Endometrial microvascular endothelial cells (primary cell): Measurements from ENCODE around the gene TRPC4AP. TPM values are rescaled to one million over a fixed set of nuclear protein-coding genes. Genes with fewer than 3 reads are reported as not detected.

Source experiments
- in situ Hi-C: cut with HindIII; loops from 2 replicates; pipeline ENCODE4 v1.10.0; 2017; ENCODE audit warnings: low sequenced_read_pairs, low pct_unique_long_range_greater_than_20kb; ENCODE audit errors: inconsistent ontology term
- total RNA-seq: library from RNA; depleted of rRNA; stranded (reverse); fragments of >200 nt; gene quantifications from one replicate; pipeline ENCODE4 v1.2.3, GENCODE V29; 2015; ENCODE audit errors: inconsistent ontology term

The TRPC4AP gene
- total RNA-seq, 1 donor from 2014 or later = 92.9 TPM

DNA sequence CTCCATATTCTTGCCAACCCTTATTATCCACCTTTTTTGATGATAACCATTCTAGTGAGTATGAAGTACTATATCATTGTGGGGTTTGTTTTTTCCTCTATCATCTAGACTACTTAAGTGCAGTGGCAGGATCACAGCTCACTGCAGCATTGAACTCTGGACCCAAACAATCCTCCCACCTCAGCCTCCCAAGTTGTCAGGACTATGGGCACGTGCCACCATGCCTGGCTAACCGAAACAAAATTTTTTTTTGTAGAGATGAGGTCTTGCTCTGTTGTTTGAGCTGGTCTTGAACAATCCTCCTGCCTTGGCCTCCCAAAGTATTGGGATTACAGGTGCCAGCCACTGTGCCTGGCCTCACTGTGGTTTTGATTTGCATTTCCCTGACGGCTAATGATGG lies 67.5 kb downstream of the TRPC4AP start:
- in situ Hi-C loops = no loop called here

DNA sequence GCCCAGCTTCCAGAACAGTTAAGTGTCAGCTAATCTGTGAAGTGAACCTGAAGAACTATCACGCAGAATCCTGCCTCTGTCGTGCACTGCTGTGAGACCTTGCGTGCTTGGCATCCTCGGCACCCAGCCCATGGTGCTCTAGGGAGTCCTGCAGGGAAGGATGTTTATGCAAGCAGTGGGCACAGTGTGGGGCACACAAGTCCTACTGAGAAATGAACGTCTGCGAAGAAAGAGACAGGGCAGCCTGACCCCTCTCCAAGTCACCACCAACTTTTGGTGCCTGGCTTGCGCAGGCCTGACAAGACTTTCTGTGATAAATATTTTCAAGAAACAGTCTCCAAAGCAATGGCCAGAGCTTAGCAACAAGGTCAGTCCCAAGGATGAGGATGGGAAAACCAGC lies 69.0 kb downstream of the TRPC4AP start:
- in situ Hi-C loops = no loop called here

DNA sequence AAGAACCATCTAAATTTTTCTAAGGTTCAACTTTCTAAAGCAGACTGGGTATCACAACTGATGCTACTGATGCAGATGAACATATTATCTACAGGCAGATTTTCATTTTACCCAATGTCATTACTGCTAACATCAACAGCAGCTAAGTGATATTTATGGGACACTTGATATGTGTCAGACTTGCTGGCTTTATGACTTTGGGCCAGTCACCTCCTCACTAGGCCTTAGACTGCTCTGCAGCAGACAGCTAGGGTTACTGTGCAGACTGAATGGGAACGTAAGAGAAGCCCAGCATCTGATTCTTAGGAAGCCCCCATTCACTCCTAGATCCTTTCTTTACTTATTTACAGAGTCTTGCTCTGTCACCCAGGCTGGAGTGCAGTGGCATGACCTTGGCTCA lies 70.8 kb downstream of the TRPC4AP start:
- in situ Hi-C loops = no loop called here

DNA sequence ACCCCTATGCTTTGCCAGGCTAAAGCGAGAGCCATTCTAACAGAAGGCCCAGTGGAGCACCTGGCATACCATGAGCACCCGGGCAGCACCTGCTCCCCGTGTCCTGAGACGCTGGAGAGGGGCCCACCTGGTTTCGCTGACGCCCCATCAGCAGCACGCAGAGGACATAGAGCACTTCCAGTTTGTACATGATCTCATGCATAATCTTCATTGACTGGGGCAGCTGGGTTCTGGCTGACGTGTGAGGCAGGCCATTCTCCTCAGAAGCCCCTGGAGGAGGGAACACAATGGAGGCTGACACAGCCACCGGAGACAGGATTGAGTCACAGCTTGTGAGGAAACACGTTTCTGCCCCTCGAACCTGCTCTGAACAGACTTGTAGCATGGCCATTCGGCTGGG lies 71.5 kb downstream of the TRPC4AP start:
- in situ Hi-C loops = no loop called here

DNA sequence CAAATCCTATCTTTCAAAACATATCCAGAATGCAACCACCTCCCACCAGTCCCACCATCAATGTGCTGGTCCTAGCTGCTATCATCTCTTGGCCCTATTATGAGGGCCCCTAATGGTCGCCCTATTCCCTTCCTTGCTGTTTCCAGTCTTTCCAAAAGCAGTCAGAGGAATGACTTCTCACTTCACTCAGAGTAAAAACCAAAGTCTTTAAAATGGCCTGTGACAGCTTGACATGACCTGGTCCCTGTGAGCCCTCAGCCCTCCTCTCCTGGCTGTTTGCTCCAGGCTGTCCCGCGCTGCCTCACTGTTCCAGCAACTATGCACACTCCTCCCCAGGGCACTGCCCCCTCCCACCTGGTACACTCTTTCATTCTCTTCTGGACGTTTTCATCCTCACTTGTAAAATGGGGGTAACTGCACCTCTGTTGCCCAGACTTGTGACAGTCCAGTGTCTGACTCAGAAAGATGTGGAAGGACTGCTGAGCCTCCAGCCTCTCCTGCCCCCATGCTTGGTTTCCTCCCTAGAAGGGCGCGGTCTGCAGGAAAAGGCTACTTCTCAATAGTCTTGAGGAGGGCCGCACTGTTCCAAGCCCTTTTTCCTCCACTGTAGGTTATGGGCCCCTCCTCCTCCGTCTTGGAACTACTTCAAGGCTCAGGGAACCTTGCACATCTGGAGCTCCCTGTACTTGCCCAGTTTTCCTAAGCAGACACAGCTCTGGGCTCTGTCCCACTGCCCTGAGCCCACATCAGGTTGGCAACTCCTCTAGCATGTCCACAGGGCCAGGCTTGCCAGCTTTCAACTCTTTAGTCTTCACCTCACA lies 72.3 kb downstream of the TRPC4AP start:
- in situ Hi-C loops = no loop called here

DNA sequence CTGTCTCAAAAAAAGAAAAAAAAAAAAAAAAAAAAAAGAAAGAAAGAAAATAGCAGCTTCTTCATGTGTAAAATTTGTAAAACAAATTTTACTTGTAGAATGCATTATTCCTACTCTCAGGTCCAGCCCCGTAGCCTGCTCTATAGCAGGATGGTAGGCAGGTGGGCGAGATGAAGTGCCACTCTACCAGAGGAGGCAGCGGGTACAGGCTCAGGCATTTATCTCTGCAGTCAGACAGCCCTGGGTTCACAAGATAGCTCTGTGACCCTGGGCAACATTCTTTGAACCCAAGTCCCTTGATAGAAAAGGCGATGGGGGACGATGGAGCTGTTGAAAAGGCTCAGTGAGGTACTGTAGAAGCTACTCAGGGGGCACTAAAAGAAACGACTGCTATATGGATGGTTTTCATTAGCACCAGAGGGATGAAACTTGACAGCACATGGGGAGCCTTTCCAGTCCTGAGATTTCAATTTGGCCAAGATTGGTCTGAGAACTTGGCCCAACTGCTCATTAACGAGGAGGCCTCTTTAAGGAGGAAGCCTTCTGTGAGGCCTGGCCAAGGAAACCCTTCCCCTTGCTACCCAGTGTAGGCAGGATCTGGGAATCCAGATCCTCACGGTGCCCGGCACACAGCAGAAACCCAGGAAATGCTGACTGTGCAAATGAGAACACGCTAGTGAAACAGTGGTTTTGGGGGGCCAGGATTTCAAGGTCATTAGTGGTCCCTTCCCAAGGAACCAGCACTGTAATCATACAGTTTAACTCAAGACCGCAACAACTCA lies 73.8 kb downstream of the TRPC4AP start:
- in situ Hi-C loops = no loop called here

DNA sequence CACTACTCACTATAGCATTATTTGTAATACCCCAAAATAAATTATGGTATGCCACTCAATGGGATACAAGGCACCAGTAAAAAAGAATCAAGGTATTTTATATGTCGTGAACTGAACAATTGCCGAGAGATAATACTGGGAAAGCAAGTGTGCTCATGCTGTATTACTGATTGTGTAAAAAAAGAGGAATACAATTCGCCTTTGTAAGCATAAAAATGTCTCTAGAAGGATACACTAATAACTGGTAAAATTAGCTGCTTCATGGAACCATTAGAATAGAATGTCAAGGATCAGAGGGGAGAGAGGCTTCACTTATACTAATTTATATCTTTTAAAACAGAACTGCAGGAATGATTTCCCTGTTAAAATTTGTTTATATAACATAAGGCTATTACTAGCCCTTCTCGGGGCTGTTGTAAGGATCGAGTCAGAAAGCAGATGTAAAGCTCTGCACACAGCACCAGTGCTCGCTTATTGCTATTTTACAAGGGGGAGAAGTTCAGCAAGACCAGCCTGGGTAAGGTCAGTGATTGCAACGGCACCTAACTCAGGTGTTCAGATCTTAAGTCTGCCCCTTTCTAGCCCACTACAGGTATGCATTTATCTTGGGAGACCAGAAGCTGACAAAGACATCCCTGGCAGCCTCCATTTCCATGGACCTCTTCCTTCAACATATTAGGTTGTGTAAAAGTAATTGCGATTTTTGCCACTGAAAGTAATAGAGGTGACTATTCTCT lies 75.3 kb downstream of the TRPC4AP start:
- in situ Hi-C loops = no loop called here

DNA sequence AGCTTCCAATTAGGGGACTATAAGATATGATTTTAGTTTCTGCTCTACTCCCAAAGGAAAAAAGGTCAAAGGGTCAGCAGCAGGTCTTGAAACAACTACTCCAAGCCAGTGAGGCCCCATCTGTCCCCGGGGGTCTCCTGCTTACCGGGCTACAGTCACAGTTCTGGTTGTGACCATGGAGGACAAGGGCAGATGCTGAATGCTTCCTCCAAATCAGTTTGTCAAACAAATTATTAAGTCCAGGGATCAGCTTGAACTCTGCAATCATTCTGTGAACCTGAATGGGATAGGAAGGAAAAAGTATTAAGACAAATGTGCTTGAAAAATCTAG lies 76.8 kb downstream of the TRPC4AP start:
- in situ Hi-C loops = no loop called here

DNA sequence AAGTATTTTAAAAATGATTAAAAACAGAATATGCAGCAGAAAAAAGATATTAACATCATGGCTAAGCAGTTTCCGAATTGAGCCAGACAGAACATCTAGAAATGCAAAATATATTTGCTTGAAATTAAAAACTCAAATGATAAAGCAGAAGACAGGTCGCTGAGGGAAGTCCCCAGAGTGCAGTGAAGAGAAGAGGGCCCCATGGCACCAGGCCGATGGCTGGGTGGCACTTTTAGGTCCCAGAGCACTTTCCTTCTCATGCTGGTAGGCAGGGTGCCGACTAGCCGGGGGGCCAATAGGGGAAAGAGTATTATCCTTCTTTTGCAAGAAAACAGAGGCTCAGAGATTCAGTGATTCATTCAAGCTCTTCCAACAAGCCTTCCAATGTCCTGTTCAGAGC lies 78.1 kb downstream of the TRPC4AP start:
- in situ Hi-C loops = no loop called here

DNA sequence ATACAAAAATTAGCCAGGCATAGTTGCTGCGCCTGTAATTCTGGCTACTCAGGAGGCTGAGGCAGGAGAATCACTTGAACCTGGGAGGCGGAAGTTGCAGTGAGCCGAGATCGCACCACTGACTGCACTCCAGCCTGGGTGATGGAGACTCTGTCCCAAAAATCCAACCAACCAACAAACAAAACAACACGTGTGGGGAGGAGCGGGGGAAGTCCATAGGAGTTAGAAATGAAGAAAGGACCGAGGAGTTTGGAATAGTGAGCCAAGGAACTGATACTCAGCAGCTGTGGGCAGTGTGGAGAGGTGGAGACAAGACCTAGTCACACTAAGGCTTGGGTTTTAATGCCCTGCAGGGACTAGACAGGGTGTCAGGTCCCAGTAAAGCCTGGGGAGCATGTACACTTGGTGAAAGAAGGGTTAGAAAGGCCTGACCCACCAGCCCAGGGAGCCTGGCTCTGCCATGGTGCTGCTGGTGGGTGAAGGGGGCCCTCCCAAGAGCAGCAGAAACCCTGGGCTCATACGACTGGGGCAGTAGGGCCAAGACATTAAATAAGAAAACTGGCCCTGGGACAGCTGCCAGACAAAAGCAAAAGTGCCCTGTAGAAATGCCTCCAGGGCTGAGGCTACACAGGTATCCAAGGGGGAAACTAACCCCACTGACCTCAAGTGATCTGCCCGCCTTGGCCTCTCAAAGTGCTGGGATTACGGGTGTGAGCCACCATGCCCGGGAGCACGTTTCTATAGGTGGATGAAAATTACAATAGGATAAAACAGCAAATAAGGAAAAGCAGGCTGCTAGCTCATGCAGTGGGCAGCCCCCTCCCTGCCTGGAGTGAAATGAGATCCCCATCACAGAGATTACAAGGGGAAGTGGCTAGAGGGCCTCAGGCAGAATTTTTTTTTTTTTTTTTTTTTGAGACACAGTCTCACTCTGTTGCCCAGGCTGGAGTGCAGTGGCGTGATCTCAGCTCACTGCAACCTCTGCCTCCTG lies 78.9 kb downstream of the TRPC4AP start:
- in situ Hi-C loops = no loop called here

DNA sequence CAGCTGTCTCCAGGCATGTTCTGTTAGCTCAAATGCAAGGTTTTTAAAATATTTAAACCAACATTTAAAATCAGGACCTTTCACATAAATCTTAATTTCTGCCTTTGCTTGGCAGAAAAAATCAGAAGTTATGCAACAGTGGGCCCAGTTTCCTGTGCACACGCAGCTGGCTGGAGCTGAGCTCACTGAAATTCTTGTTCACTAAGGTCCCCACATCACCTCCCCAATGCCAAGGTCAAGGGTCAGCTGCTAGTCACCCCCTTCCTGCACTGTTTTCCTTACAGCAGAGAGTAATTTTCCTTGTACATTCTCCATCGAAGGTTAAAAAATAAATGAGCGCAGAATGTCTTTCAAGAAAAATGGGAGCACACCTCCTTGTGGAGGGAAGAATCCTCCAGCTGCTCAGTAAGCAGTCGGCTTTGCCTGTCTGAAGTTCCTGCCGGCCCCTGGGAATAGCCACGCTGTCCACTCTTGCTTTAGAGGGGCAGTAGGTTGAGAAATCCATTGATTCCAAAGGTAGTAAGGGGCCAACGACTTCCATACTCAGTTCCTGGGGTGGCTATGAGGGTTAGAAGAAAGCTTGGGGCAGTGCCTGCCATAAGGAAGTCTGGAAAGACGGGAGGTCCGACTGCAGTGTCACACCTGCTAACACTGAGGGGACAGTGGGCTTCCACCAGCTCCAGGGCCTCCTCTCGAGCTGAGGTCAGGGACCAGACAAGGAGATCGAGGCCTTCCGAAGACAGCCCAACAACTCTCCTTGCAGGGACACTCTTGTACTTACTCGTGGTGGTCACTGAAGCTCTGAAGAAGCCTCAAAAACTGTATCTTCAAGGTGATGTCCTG lies 80.2 kb downstream of the TRPC4AP start:
- in situ Hi-C loops = no loop called here

DNA sequence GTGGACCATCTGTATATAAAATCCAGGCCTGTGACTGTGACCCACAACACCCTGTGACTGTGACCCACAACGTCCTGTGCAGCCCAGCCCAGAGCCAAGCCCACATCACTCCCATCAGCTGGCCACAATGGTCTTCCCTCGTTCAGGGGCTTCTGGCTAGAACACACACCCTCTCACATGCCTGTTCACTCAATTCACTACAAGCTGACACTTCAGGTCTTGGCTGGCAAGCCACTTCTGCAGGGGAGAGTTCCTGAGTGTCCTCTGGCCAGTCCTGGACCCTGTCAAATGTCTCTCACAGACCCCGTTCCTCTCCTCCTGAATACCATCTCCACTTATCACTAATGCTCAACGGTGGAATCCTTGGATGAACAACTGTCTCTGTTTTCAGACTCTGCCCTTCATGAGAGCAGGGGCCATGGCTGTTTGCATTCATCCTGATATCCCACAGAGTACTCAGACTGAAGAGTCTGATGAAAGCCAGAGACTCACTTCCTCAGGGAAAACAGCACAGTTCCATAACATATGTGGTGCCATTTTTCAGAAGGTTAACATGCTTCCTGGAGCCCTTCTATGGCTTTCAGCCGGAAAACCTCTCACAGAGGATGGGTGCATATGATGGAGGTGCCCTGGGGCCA lies 80.9 kb downstream of the TRPC4AP start:
- in situ Hi-C loops = no loop called here

DNA sequence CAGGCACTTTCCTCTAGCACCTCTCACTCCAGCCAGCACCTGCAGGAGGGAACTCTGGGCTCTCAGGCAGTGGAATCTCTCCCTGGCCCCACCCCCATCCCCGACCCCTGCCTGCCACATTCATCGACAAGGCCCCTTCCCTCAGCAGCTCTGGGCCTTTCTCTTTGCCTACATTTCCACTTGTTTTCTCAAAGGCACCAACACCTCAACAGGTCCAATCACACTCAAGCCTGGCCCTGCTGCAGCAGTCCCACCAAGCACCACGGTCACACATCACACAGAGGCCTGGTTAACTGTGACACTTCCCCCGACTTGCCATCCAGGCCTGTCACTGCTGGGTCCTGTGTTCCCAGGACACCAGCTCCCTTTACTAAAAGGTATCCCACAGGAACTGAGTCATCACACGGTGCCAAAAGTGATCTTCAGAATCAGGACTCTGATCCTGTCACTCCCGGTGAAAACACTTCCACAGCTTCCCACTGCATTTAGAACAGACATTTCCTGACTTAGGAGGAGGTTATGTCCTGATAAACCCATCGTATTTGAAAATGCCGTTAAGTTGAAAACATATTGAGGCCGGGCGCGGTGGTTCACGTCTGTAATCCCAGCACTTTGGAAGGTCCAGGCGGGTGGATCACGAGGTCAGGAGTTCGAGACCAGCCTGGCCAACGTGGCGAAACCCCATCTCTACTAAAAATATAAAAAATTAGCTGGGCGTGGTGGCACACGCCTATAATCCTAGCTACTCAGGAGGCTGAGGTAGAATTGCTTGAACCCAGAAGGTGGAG lies 82.0 kb downstream of the TRPC4AP start:
- in situ Hi-C loops = no loop called here

DNA sequence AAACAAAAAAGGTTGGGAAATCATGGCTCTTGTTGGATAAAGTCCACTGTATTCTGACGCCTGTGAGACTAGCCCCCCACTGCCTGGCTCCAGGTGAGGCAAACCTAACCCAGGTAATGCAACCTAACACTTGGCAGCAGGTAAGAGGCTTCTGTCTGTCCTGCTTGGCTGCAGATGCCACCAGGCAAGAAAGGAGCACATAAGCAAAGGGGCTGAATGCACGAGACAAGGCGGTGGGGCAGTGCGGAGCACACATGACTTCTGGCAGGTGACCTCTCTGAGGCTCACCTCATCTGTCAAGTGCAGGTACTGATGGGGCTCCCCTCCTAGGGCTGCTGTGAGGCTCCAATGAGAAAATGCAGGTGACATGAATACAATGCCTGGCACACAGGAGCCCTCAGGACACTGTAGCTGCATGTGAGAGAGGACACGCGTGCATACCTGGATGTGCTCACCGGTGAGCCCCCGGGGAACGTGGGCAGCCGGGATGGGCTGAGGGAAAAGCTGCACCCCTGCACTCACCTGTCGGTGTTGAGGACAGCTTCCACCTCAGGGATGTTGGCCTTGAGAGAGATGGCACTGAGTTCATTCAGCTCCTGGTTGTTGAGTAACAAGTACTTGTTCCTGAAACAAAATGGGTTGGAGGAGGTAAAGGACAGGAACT lies 82.8 kb downstream of the TRPC4AP start:
- in situ Hi-C loops = no loop called here

DNA sequence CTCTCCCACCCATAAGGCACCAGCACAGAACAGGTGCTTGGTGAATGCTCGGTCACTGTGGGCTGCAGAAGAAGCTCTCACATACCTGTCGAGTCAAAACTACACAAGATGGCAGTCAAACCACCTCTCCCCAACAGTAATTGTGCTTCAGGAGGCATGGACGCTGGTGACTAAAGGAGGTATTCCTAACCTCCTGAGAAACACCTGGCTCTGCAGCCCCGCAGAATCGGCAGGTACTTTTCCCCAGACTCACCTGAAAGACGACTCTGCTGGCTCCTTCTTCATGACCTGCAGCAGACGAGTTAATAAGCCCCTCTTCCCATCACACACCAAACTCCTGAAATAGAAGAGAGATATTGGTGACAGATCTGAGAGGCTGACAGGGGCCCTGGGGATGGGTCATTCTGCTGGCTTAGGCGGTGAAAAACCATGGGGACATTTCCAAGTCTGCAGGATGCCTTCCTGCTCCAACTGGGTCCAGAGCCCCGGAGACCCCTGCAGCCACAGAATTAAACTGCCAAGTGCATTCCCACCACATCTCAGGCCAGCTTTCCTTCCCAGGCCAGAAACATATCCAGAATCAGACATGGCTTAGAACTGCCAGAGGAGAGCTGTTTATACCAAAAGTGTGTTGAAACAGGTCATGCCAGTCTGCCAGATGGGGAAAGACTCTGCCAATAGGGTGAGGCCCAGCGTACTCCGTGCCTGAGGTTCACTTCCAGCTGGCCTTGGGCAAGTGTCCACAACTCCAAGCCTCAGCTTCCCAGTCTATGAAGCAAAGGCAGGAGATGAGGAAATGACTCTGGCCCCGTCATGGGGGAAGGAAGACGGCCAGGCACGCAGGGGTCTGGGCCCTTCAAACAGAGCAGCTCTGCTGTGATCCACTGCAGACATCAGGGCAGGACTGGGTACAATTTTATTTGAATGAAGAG lies 83.9 kb downstream of the TRPC4AP start:
- in situ Hi-C loops = no loop called here
